Measurements from ENCODE around the gene VTI1A.

Gene VTI1A

DNA sequence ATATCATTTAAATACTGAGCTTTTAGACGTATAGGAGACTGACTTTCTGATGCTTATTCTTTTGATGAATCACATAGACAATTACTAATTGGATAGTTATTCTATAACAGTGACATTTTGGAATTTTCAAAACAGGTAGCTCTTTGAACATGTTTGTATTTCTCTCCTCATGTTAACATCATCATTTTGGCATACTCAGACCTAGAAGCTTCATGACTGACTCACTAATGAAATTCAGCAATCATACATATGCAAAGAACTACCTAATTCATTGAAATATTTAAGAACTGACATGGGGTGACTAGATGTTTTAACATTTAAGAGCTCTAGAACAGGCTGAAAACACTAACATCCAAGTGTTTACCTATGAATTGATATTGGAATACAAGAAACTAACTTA is 192.3 kb downstream of the VTI1A start:
- no peak for DNase-seq (ENCODE audit: low read depth in 2 of 2)

DNA sequence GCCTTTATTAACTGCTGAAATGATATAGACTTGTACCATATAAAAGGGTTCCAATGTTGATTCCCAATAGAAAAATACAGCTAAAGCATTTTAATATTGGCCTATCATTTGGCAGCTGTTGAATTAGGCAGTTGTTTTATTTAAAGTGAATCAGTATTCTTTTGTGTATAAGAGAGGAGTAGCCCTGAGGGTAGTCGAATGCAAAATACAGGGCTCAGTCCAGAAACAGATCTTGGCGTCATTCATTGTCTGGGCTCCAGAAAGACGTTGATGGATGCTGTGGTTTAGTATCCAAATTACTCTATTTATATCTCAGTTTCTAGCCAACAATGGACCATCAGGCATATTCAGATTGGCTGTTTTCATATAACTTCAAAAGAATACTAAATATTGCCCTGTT is 193.6 kb downstream of the VTI1A start:
- DNase-seq (ENCODE audit: low read depth in 2 of 2), result no peak

DNA sequence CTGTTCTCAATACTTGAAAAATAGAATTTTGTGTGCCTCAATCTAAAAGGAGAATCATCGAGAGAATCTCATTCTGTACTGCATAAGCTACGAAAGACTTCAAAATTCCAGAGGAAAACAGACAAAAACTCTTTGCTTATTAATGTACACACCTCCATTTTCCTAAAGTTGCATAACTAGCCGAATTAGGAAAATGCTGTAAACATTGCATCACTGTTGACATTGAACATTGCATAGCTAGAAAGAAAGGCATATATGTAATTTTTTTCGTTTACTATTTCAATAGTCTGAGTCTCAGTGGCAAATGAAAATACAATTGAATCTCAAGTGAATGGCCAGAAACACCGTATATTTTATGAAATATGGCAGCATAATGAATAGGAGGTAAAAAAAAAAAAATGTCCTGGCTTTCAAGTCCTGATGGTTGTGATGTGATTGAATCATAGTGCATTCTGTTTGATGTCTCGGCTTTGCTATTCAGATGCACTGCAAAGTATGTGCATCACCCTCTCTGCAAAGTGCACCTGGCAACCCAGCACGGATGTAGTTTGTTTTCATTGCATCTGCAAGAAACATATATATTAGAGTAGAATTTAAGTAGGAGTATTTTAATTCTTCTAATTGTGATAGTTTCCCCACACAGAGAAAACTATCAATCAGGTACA is 196.7 kb downstream of the VTI1A start:
- no peak for DNase-seq (ENCODE audit: low read depth in 2 of 2)

DNA sequence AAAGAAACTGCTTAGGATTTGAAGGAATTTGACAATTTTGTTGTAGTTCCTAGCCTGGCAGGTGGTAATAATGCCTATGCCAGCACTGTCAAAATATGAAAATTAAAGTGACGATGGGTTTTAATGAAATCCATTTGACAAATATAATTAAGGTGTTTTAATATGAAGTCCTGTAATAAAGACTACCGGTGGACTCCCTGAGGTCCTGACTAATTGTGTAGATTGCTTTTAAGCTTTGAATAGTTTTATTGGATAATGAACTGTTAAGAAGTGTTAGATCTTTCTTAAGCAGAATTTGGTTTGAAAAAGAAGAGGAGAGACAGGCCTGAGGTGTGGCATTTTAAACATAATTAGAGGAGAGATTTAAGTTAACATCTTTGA is 197.2 kb downstream of the VTI1A start:
- no peak for DNase-seq (ENCODE audit: low read depth in 2 of 2)

DNA sequence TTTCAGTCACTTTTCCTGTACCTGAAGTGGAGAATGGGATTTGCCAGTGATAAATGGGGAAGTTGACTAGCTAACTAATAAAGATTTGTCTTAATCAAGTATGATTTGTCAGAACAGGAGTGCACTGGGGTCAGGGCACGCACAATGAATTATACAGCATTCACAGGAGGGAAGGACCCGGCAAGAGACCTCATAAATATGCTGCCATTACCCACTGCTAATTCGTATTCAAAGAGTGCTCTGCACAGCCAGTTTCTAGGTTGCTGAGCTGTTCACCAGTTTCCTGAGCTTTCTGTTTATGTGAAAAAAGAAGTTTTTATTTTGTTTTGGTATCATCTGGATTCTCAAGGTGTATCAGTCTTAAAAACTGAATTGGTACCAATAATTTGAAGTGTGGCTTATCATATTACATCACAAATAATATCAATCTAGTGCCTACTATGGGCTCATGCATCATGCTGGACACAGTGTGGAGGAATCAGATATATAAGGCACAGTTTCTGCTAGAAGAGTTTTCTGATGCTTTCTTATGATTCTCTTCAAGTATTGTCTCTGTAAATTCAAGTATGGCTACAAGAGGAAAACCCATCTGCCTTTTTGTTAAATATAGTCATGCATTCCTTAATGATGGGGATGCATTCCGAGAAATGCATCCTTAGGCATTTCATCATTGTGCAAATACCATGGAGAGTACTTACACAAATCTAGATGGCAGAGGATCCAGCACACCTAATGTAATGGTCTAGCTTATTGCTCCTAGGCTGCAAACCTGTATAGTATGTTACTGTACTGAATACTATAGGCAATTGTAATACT is 202.2 kb downstream of the VTI1A start:
- no peak for DNase-seq (ENCODE audit: low read depth in 2 of 2)

DNA sequence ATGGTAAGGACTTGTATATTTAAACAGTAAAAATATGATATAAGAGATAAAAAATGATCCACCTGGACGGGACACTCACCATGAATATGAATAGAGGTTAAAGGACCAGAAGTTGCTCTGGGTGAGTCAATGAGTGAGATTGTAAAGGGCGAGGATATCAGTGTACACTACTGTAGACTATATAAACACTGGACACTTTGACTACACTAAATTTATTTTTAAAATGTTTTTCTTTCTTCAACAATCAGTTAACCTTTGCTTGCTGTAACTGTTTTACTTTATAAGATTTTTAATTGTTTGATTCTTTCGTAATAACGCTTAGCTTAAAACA is 202.8 kb downstream of the VTI1A start:
- no peak for DNase-seq (ENCODE audit: low read depth in 2 of 2)

DNA sequence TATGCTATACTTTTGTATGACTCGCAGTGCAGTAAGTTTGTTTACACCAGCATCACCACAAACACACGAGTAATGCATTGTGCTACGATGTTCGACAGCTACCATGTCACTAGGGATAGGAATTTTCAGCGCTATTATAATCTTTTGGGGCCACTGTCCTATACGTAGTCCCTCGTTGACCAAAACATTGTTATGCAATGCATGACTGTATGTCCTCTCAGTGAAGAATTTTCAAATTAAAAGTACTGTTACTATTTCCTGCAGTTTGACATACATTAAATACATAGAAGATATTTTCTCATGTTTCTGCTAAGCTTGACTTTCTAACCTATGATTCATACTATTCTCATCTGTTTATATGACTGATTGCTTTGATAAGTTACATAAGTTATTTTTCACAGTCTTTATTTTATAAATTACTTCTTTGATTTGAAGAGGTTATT is 203.6 kb downstream of the VTI1A start:
- no peak for DNase-seq (ENCODE audit: low read depth in 2 of 2)

DNA sequence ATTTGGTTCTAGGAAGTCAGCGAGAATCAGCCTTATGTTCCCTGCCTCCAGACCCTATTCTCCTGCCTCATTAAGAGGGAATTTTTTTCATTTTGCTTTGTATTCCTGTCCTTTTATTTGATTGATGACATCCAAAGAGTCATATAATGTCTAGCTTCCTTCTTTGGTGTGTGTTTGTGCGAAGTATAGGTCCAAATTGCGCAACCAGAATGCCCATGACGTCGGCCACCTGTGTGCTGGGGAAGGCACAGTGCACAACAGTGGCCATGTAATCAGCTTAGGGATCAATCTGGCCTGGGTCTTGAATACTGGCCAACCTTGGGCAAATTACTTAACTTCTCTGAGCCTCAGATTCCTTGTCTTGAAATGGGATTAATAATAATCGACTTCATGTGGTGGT is 206.2 kb downstream of the VTI1A start:
- DNase-seq (ENCODE audit: low read depth in 2 of 2), result no peak

DNA sequence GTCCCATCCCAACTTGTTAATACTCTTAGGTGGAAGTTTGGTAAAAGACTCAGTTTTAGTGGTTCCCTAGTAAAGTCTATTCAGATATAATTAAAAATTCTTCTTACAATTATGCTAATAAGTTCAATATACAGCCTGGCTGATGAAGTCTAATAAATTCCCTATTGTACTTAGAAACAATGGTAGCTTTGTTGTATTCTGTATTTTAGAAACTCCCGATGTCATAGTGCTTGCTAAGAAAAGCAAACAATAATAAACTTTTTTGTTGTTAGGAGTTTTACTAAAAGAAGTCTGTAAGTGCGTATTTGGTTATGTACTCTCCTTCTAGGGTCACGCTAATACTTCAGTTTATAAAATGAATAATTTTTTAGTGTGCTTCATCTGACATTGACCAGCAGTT is 206.8 kb downstream of the VTI1A start:
- DNase-seq (ENCODE audit: low read depth in 2 of 2), result no peak

DNA sequence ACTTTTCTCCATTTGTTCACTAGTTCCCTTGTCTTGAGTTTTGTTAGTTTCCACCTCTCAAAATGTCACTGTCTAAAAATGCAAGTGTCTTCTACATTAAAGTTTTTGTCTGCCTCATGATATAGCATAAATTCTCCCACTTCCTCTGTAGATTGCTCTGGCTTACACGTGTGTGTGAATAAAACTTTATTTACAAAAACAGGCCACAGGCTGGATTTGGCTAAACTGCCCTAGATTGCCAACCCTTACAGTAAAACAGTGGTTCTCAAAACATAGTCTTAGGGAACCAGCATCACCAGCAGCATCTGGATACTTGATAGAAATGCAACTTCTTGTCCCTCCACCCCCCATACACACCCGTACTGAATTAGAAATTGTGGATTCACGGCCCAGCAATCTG is 207.8 kb downstream of the VTI1A start:
- DNase-seq (ENCODE audit: low read depth in 2 of 2), result no peak

DNA sequence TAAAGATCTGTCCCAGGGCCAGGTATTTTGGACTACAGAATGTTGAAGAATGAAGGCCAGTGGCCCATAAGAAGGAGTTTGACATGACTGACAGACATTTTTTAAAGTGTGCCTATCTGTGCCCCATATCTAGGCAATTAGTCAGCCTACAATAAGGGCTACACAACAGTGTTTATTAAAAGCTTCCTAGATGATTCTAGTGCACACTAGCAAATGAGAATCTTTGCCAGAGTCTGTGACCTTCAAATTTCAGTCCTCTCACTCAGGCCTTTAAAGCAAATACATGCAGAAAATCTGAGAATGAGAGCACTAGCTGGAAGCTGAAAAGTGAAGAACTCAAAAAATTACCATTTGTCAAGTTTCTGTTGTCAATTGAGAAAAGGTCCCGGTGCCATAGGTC is 208.7 kb downstream of the VTI1A start:
- no peak for DNase-seq (ENCODE audit: low read depth in 2 of 2)

DNA sequence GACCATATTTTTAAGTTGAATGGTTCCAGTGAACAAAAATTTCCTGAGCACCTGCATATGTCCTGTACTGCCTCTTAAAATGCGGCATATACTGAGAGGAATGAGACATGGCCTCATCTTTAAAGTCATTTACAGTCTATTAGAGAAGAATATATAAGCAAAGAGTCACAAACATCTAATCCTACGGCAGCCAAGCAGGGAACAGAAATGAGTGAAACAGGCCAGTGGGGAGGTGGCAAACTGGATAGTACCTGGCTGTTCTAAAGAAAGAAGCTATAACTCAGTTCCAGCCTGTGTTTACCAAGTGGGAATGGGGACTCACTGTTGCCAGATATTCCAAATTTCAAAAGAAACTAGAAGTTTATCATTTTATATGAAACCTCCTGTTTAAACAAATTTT is 211.4 kb downstream of the VTI1A start:
- DNase-seq (ENCODE audit: low read depth in 2 of 2), result no peak

DNA sequence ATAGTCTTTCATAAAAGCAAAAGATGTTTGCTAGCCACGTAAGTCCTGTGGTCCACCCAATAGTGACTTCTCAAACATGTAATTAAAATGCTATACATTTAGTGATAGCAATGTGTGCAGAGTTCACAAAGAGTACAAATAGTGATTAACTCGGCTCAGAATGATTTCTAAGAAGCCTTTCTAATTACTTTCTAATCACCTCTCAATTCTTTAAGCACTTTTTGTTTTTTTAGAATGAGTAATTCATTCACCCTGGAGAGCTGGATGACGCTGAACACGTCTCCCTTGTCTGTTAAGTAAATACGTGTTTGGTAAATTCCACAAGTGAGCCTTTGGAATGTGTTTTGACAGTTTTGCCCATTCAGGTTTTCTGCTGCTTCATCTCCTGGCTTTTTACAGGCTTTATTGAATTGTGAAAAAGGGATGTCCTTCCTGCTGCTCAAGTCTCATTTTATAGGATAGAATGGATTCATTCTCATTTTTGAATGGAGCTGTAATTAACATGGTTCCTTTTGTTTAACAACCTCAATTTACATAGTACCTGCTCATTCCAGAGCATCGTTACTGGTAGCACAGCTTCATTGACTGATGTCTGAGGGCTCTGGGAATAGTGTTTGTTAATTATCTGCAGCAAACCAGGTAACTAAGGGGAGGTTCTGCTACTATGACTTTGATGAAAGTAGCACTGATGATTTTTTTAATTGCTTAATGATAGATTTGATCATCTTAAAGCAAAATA is 212.1 kb downstream of the VTI1A start:
- DNase-seq (ENCODE audit: low read depth in 2 of 2), result no peak

DNA sequence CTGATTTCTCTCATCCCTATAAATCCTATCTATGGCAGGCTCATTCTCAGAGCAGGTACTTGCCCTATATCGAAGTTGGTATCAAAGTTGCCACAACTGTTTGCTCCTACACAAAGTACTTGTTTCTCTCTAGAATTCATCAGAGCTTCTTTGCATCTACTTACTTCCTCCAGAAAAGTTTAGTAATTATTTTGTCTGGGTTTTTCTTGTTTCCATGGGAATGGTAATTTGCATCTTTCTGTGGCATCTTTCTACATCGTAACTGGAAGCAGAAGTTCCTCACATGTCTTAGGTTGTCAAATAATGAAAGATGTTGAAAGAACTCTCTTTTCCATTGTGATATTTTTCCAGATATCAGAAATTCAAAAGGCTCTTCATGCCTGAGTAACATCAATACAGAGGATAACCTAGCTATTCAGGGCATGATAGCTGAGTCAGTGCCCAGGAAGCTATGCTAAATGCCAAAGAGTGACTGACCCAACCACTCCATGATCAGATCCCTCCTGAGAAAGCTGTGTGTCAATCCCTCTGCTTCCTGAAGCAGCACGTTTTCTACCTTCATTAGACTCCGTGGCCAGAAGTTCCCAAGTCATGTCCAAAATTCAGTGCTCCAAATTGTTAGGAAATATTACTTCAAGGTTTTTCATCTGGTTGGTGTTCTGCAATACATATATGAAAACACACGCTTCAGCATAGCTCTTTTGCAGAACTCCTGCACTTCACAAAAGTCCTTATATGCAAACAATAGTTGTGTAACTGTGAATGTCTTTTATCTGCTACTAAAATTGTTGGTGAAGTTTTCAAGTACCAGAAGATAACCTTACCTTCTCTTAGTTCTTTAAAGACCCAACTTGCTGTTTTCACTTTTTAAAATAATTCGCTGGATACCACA is 216.5 kb downstream of the VTI1A start:
- DNase-seq (ENCODE audit: low read depth in 2 of 2), result no peak

DNA sequence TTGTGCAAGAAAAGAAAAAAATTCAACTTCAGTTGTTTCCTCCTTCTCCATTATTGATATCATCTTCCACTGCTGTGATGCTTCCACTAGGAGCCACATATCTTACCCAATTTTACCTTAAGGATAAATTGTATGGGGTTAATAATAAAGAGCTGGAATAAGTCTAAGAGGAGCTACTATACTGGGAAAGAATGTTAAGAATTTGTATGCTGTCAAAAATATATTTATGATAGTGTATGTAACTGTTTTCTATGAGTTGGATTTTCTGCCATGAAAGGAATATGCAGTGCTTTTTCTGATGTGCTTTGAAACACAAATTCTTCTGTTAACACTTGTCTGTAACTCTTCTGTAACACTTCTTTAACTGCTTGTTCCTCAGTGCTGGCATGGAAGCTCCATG is 219.1 kb downstream of the VTI1A start:
- no peak for DNase-seq (ENCODE audit: low read depth in 2 of 2)

DNA sequence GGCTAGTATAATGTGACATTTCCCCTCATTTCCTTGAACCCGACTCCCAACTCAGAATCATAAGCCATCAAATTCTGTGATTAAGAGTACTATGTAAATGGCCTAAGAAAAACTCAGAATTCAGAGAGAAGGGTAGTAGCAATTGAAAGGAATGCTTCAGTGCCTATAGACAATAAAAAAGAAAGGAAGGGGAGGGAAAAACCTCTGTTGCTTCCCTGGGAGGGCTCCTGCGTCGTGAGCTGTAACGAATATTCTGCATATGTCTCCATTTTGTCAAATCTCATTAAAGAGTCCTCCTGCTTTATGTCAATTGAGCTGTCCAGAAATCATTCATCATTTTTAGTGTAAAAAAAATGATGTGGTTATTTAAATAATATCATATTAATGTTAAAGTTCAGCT is 223.0 kb downstream of the VTI1A start:
- DNase-seq (ENCODE audit: low read depth in 2 of 2), result no peak

DNA sequence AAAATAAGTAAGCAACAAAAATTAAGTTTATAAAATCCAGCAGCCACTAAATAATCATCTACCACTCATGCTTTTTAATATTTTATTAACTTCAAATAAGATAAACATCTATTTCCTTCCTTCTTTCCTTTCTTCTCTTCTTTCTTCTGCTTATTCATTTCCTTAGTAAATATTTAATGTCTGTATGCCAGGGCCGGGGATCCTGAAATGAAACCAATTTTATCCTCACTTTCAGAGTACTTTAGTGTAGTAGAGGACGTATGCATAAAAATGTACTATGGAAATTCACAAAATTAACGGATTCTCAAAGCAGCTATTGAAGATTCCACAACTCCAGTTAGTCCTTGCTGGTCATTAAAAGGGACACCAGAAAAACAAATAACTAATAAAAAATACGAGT is 224.7 kb downstream of the VTI1A start:
- no peak for DNase-seq (ENCODE audit: low read depth in 2 of 2)

DNA sequence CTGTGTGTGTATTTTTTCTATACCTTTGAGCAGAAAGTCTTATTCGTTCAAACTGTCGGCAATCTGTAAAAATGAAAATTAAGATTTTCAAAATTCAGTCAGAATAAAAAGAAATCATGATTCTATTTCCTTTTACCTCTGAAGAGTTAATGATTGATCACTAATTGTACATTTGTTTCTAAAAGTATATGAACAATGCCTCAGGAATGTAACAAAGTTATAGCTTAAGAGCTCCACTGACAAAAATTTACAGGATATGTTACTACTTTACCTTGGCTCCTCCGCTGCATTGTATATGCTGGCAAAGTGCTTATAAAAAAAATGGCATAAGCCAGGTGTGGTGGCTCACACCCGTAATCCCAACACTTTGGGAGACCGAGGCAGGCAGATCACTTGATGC is 225.7 kb downstream of the VTI1A start:
- DNase-seq (ENCODE audit: low read depth in 2 of 2), result no peak

DNA sequence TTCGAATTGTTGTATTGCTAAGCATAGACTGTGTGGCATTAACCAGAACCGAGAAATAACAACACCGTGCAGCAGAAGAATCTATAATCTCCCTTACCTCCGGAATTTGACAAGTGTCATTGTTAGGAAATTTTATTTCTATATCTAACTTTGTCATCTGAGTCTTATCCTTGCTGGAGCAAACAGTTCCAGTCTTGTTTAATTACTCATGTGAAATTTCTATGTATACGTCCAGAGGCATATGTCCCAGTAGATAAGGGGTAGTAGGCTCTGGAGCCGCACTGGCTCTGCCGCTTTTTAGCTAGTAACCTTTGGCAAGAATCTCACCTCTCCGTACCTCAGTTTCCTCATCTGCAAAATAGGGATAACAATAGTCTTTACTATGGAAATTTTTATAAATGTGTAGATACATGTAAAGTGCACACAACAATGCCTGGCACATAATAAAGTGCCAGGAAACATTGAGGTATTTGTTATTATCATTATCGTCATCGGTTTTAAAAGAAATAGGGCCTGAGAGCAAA is 228.6 kb downstream of the VTI1A start:
- no peak for DNase-seq (ENCODE audit: low read depth in 2 of 2)

DNA sequence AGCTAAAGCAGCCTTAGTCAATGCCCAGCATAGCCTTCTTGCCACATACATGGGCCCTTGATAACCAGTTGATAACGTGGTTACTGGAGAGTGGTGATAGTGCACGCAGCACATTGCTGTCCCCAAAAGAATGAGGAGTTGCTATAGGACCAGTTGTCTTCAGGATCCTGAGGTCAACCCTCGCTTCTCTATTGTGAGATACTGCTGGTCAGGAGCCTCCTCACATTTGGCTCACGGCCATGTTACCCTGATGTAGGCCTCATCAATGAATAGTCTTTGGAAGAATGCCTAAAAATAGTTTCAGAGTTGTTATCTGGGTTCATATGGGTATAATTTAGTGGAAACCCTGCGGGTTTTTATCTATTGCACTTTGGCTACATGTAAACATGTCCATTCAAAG is 230.7 kb downstream of the VTI1A start:
- DNase-seq (ENCODE audit: low read depth in 2 of 2), result no peak

DNA sequence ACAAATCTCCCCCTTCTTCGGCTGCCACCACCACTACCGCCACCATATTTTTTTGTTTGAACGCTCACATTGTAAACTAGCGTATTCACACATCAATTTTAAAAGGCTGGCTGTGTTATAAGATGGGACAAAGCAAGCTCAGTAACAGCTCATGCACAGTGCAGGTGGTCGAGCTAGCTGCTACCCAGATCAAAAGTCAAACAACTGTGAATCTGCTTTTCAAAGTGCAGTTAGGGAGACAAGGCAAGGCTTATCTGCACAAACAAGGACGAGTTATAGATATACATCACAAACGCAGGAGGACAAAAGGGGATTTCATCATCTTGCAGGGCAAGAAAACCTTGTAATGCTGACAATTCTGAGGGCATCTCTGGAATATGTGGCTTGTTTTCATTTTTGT is 231.6 kb downstream of the VTI1A start:
- no peak for DNase-seq (ENCODE audit: low read depth in 2 of 2)

DNA sequence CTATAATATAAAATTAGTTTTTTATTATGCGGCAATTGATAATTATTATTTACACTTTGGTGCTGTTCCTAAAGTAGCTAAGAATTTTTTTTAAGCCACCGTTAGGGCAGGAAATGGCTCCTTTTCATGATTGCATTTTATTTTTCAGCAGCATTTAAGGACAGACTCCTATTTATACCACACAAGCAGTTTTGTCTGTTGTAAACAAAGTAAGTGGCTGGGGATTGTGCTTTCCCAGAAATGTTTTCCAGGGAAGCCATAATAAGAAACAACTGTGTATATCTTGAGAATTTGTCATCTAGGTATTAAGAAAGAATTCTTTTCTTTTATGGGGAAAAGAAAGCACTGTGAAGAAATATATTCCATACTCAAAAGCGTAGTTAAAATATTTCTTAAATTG is 232.0 kb downstream of the VTI1A start:
- DNase-seq (ENCODE audit: low read depth in 2 of 2), result no peak

All from stimulated activated CD4-positive, alpha-beta T cell treated with anti-CD3 and anti-CD28 coated beads, Interleukin-1b, Interleukin-23, amount 100 ng/mL, for 1 hour (primary cell).